HepG2 (cell line): ENCODE measurements around the gene DKKL1. TPM values are rescaled to one million over a fixed set of nuclear protein-coding genes. Genes with fewer than 3 reads are reported as not detected.

Source experiments
- BORCS8-MEF2B ChIP-seq: sonication (generic); formaldehyde crosslinking; IDR thresholded peaks from 2 replicates; pipeline ENCODE4 v1.8.0; 2022; ENCODE audit warnings: mild to moderate bottlenecking, missing genetic modification reagents
- THAP8 ChIP-seq: sonication (generic); formaldehyde crosslinking; IDR thresholded peaks from 2 replicates; pipeline ENCODE4 v1.5.1; 2020; ENCODE audit warnings: missing genetic modification reagents, mild to moderate bottlenecking, borderline replicate concordance
- ZHX1 ChIP-seq: sonication (generic); formaldehyde crosslinking; IDR thresholded peaks from 2 replicates; pipeline ENCODE4 v1.8.1; 2022; ENCODE audit warnings: low read depth, mild to moderate bottlenecking, missing genetic modification reagents
- ZIK1 ChIP-seq: sonication (generic); formaldehyde crosslinking; IDR thresholded peaks from 2 replicates; pipeline ENCODE4 v1.5.0; 2020; ENCODE audit warnings: mild to moderate bottlenecking, low read depth, missing genetic modification reagents, borderline replicate concordance
- polyA plus RNA-seq, 8 experiments: library from polyadenylated mRNA; depleted of rRNA in 3 of 8; stranded (reverse) in 7 of 8; unstranded in 1 of 8; fragments of >200 nt; fragmentation: Illumina TruSeq in 4 of 8; extraction: Trizol in 4 of 8; gene quantifications; 2 replicates each; pipeline versions ENCODE4 v1.2.1 to v1.2.3, GENCODE V29; 2011 to 2016; ENCODE audit warnings: low read depth in 4 of 8, missing spikeins in 1 of 8, mixed read lengths in 1 of 8; ENCODE audit not compliant: insufficient read depth in 1 of 8
- total RNA-seq, 5 experiments: library from RNA; depleted of rRNA; stranded (reverse); fragments of >200 nt; fragmentation: Illumina TruSeq; extraction: Trizol; gene quantifications; 2 replicates each; pipeline ENCODE4 v1.2.3, GENCODE V29; 2016; ENCODE audit warnings: low read depth in 1 of 5
- TF ChIP-seq, protein P1 (sequence below): sonication (generic); formaldehyde crosslinking; IDR thresholded peaks from 2 replicates; pipeline ENCODE4 v1.4.0; 2020; ENCODE audit warnings: missing genetic modification reagents

Gene DKKL1
- total and polyA plus RNA-seq, 2 of the 13 experiments (the other 11 are each of a cell fraction or from before 2014, with no cell fraction given) = 0.30 to 0.31 TPM

GRCh38 chr19:49414256-49414655 is 50.6 kb downstream of the DKKL1 start (continued):
- TF ChIP-seq, protein P1, sequence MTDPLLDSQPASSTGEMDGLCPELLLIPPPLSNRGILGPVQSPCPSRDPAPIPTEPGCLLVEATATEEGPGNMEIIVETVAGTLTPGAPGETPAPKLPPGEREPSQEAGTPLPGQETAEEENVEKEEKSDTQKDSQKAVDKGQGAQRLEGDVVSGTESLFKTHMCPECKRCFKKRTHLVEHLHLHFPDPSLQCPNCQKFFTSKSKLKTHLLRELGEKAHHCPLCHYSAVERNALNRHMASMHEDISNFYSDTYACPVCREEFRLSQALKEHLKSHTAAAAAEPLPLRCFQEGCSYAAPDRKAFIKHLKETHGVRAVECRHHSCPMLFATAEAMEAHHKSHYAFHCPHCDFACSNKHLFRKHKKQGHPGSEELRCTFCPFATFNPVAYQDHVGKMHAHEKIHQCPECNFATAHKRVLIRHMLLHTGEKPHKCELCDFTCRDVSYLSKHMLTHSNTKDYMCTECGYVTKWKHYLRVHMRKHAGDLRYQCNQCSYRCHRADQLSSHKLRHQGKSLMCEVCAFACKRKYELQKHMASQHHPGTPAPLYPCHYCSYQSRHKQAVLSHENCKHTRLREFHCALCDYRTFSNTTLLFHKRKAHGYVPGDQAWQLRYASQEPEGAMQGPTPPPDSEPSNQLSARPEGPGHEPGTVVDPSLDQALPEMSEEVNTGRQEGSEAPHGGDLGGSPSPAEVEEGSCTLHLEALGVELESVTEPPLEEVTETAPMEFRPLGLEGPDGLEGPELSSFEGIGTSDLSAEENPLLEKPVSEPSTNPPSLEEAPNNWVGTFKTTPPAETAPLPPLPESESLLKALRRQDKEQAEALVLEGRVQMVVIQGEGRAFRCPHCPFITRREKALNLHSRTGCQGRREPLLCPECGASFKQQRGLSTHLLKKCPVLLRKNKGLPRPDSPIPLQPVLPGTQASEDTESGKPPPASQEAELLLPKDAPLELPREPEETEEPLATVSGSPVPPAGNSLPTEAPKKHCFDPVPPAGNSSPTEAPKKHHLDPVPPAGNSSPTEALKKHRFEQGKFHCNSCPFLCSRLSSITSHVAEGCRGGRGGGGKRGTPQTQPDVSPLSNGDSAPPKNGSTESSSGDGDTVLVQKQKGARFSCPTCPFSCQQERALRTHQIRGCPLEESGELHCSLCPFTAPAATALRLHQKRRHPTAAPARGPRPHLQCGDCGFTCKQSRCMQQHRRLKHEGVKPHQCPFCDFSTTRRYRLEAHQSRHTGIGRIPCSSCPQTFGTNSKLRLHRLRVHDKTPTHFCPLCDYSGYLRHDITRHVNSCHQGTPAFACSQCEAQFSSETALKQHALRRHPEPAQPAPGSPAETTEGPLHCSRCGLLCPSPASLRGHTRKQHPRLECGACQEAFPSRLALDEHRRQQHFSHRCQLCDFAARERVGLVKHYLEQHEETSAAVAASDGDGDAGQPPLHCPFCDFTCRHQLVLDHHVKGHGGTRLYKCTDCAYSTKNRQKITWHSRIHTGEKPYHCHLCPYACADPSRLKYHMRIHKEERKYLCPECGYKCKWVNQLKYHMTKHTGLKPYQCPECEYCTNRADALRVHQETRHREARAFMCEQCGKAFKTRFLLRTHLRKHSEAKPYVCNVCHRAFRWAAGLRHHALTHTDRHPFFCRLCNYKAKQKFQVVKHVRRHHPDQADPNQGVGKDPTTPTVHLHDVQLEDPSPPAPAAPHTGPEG (CRISPR knock-in tag) = no peak
- TF ChIP-seq BORCS8-MEF2B (CRISPR knock-in tag) = no peak
- TF ChIP-seq ZHX1 (CRISPR knock-in tag) = no peak
- TF ChIP-seq THAP8 (CRISPR knock-in tag) = no peak
- TF ChIP-seq ZIK1 (CRISPR knock-in tag) = no peak
